Loucy (cell line): ENCODE data around the gene PIGU.

Source experiments
- H2AFZ ChIP-seq: fragments of 200-600 bp; sonication (generic); 2 replicates; pipeline ENCODE4 v1.6.0; 2016; ENCODE audit warnings: antibody characterized with exemption, mild to moderate bottlenecking, low read length, moderate library complexity
- H3F3A ChIP-seq: fragments of 200-600 bp; 2 replicates; pipeline ENCODE4 v1.6.0; 2016; ENCODE audit warnings: antibody characterized with exemption, low read depth, mild to moderate bottlenecking
- H3K27me3 ChIP-seq: fragments of 200-600 bp; sonication (generic); 2 replicates; pipeline ENCODE4 v1.6.1; 2014; ENCODE audit warnings: low read length, mild to moderate bottlenecking; ENCODE audit not compliant: insufficient read depth, poor library complexity, severe bottlenecking
- H3K36me3 ChIP-seq: fragments of 200-600 bp; sonication (generic); 2 replicates; pipeline ENCODE4 v1.6.1; 2016; ENCODE audit warnings: low read length; ENCODE audit not compliant: insufficient read depth
- H3K4me1 ChIP-seq: fragments of 200-600 bp; sonication (generic); 2 replicates; pipeline ENCODE4 v1.5.1; 2014; ENCODE audit warnings: low read length, mild to moderate bottlenecking; ENCODE audit not compliant: insufficient read depth, poor library complexity, severe bottlenecking
- H3K4me2 ChIP-seq: fragments of 200-600 bp; sonication (generic); 2 replicates; pipeline ENCODE4 v1.6.0; 2014; ENCODE audit warnings: antibody characterized with exemption, low read length, low read depth, mild to moderate bottlenecking; ENCODE audit not compliant: poor library complexity, severe bottlenecking
- H3K4me3 ChIP-seq: fragments of 200-600 bp; sonication (generic); 2 replicates; pipeline ENCODE4 v1.5.1; 2014; ENCODE audit warnings: low read length, mild to moderate bottlenecking, mixed read lengths; ENCODE audit not compliant: poor library complexity, severe bottlenecking
- H3K79me2 ChIP-seq: fragments of 200-600 bp; sonication (generic); 2 replicates; pipeline ENCODE4 v1.6.1; 2014; ENCODE audit warnings: low read length; ENCODE audit not compliant: insufficient read depth
- H3K9ac ChIP-seq: fragments of 200-600 bp; sonication (generic); 2 replicates; pipeline ENCODE4 v1.6.0; 2014; ENCODE audit warnings: mild to moderate bottlenecking, low read depth, low read length, moderate library complexity; ENCODE audit not compliant: poor library complexity, severe bottlenecking
- H3K9me2 ChIP-seq: fragments of 200-600 bp; sonication (generic); replicated peaks from 2 replicates; pipeline ENCODE4 v1.6.1; 2016; ENCODE audit warnings: low read depth, low read length, mixed read lengths
- H3K9me3 ChIP-seq: fragments of 200-600 bp; sonication (generic); 2 replicates; pipeline ENCODE4 v1.6.1; 2014; ENCODE audit warnings: mild to moderate bottlenecking, antibody characterized with exemption, low read length, low read depth; ENCODE audit not compliant: insufficient read depth
- H4K20me1 ChIP-seq: fragments of 200-600 bp; sonication (generic); 2 replicates; pipeline ENCODE4 v1.6.0; 2014; ENCODE audit warnings: antibody characterized with exemption, low read length, mild to moderate bottlenecking; ENCODE audit not compliant: insufficient read depth, poor library complexity, severe bottlenecking
- CTCF ChIP-seq: fragments of 200-600 bp; sonication (generic); conservative IDR thresholded peaks from 2 replicates; pipeline ENCODE4 v1.5.1; 2014; ENCODE audit warnings: mild to moderate bottlenecking, antibody characterized with exemption, low read length
- EZH2phosphoT487 ChIP-seq: fragments of 200-600 bp; IDR thresholded peaks from 2 replicates; pipeline ENCODE4 v1.6.1; 2018; ENCODE audit warnings: antibody characterized with exemption, mild to moderate bottlenecking, moderate library complexity, borderline replicate concordance

PIGU gene

GRCh38 chr20:34683667-34684066 is 6.8 kb upstream of the PIGU start:
- TF ChIP-seq CTCF (no peak), EZH2phosphoT487 (no peak)
- Histone ChIP-seq H3K79me2 (no peaks in the 10 kb centered on the region), H3K9me3 (no peaks in the 10 kb centered on the region), H3K9ac (no peak overlapping the region), H3K9me2 (no peaks in the 10 kb centered on the region), H3K4me2 (no peak overlapping the region), H3F3A (no peaks in the 10 kb centered on the region), H2AFZ (no peak overlapping the region), H3K36me3 (no peaks in the 10 kb centered on the region), H3K4me1 (no peaks in the 10 kb centered on the region), H3K27me3 (no peaks in the 10 kb centered on the region), H4K20me1 (no peaks in the 10 kb centered on the region), H3K4me3 (no peak overlapping the region)

- no peak overlapping the region for H2AFZ ChIP-seq
- H3K4me1 ChIP-seq: peaks cover 11% of the 10 kb centered on the region
- no peak overlapping the region for H3K4me2 ChIP-seq
- H3K9ac ChIP-seq: no peak overlapping the region
- H3K9me3 ChIP-seq: no peaks in the 10 kb centered on the region
- no peak overlapping the region for H3K4me3 ChIP-seq
- H4K20me1 ChIP-seq: peaks cover 6% of the 10 kb centered on the region
- TF ChIP-seq EZH2phosphoT487 (no peak), CTCF (no peak)
- H3K79me2 ChIP-seq: peaks cover 16% of the 10 kb centered on the region
- H3K36me3 ChIP-seq: no peaks in the 10 kb centered on the region
- no peaks in the 10 kb centered on the region for H3K27me3 ChIP-seq
- no peaks in the 10 kb centered on the region for H3F3A ChIP-seq
- no peaks in the 10 kb centered on the region for H3K9me2 ChIP-seq
These were observed 3.8 kb upstream of the PIGU start for GRCh38 chr20:34680586-34681175.

- H2AFZ ChIP-seq: peak overlapping the region; percentile 76
- H3K27me3 ChIP-seq: no peaks in the 10 kb centered on the region
- H3K4me3 ChIP-seq: peak overlapping the region; percentile 86
- H3K4me1 ChIP-seq: peaks cover 21% of the 10 kb centered on the region
- H3K9ac ChIP-seq: peak overlapping the region; percentile 69
- H4K20me1 ChIP-seq: peaks cover 8% of the 10 kb centered on the region
- H3K36me3 ChIP-seq: no peaks in the 10 kb centered on the region
- peak overlapping the region; percentile 85 for H3K4me2 ChIP-seq
- H3K9me3 ChIP-seq: no peaks in the 10 kb centered on the region
- H3F3A ChIP-seq: no peaks in the 10 kb centered on the region
- peaks cover 36% of the 10 kb centered on the region for H3K79me2 ChIP-seq
- H3K9me2 ChIP-seq: no peaks in the 10 kb centered on the region
- TF ChIP-seq EZH2phosphoT487 (no peak), CTCF (no peak)
These were observed 775 bp downstream of the PIGU start for GRCh38 chr20:34675993-34676641.
